ENCODE data around the gene PEAR1. TPM values are rescaled to one million over a fixed set of nuclear protein-coding genes. Genes with fewer than 3 reads are reported as not detected.

The PEAR1 gene
- total RNA-seq, 1 donor from 2014 or later = 11.5 TPM

DNA sequence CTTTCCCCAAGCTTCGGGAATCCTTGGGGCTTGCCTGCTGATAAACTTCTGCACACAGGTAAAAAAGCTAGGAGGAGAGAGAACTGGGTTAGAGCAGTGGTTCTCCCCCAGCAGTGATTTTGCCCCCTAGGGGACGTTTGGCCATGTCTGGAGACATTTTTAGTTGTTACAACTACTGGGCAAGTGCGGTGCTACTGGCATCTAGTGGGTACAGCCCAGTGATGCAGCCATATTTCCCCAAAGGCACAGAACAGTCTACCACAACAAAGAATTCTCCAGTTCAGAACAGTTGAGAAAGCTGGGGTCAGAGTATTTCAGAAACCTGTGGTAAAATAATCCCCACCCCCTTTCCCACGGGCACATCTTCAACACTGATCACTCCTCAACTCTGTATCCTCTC lies 68.2 kb downstream of the PEAR1 start:
- no peak overlapping the region for H3K27ac ChIP-seq
- H3K4me1 ChIP-seq = no peaks in the 10 kb centered on the region
- peaks cover 0 to 52% of the 10 kb centered on the region in 2 donors for H3K36me3 ChIP-seq
- H3K4me3 ChIP-seq = no peak overlapping the region
- intact Hi-C loops (cut with DNase I) = no loop called here
- TF ChIP-seq, protein P1, sequence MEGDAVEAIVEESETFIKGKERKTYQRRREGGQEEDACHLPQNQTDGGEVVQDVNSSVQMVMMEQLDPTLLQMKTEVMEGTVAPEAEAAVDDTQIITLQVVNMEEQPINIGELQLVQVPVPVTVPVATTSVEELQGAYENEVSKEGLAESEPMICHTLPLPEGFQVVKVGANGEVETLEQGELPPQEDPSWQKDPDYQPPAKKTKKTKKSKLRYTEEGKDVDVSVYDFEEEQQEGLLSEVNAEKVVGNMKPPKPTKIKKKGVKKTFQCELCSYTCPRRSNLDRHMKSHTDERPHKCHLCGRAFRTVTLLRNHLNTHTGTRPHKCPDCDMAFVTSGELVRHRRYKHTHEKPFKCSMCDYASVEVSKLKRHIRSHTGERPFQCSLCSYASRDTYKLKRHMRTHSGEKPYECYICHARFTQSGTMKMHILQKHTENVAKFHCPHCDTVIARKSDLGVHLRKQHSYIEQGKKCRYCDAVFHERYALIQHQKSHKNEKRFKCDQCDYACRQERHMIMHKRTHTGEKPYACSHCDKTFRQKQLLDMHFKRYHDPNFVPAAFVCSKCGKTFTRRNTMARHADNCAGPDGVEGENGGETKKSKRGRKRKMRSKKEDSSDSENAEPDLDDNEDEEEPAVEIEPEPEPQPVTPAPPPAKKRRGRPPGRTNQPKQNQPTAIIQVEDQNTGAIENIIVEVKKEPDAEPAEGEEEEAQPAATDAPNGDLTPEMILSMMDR (IDR thresholded peaks at IDR 0.05) = no peak
- TF ChIP-seq POLR2A (IDR thresholded peaks at IDR 0.05) (no peak), POLR2AphosphoS5 (IDR thresholded peaks at IDR 0.05; ENCODE audit: insufficient read depth in 1 of 2, low read depth in 1 of 2) (no peak)
- H3K27me3 ChIP-seq = no peaks in the 10 kb centered on the region
- DNase-seq (ENCODE audit: extremely low spot score in 2 of 2) = no peak
- H3K9me3 ChIP-seq = no peaks in the 10 kb centered on the region

DNA sequence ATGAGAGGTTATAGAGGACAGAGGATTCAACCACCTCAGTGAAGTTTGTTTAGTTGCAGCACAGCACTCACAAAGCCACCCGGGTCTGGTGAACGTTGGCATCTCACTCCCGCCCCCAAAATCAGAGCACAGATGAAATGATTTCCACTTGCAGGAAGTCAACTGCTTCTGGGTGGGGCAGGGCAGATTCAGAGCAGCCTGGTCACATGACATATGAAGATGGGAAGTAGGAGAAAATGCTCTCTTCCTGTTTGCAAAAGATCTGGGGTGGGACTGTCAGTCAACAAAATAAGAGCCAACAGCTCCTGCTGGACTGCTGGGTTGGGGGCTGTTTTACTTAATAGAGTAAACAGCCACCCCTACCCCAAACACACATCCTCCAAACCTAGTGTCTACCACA lies 70.1 kb downstream of the PEAR1 start:
- H3K36me3 ChIP-seq = peaks cover 0 to 47% of the 10 kb centered on the region in 2 donors

DNA sequence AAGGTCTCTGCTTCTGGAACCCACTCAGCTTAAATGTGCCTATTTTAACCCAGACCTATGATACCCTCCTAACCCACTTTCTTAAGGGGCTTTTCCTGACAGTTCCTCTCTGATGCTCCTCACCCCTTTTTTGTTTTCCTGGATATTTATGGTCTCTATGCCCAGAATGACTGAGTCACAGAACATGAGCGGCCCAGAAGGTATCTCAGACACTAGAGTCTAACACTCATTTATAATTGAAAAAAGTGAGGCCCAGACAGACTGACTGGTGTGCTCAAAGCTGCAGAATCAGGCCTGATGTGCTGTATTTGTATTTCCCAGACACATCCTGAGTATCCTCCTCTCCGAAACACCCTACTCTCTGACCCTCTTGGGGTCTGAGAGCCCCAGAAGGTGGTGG lies 70.9 kb downstream of the PEAR1 start:
- TF ChIP-seq POLR2AphosphoS5 (IDR thresholded peaks at IDR 0.05; ENCODE audit: insufficient read depth in 1 of 2, low read depth in 1 of 2) = no peak
- TF ChIP-seq, protein P1 (IDR thresholded peaks at IDR 0.05) = no peak
- no peak for TF ChIP-seq POLR2A (IDR thresholded peaks at IDR 0.05)
- Histone ChIP-seq H3K9me3 (no peaks in the 10 kb centered on the region), H3K36me3 (peaks cover 0 to 49% of the 10 kb centered on the region in 2 donors), H3K4me3 (no peak overlapping the region), H3K27me3 (no peaks in the 10 kb centered on the region), H3K4me1 (no peaks in the 10 kb centered on the region), H3K27ac (no peak overlapping the region)
- intact Hi-C loops (cut with DNase I) = no loop called here
- DNase-seq (ENCODE audit: extremely low spot score in 2 of 2) = no peak

More for the DNA sequence above, 70.1 kb downstream of the PEAR1 start:
- Histone ChIP-seq H3K27me3 (no peaks in the 10 kb centered on the region), H3K9me3 (no peaks in the 10 kb centered on the region), H3K27ac (no peak overlapping the region), H3K4me3 (no peak overlapping the region), H3K4me1 (no peaks in the 10 kb centered on the region)
- no peak for DNase-seq (ENCODE audit: extremely low spot score in 2 of 2)
- intact Hi-C loops (cut with DNase I) = no loop called here
- TF ChIP-seq POLR2AphosphoS5 (IDR thresholded peaks at IDR 0.05; ENCODE audit: insufficient read depth in 1 of 2, low read depth in 1 of 2) = no peak
- TF ChIP-seq, protein P1 (IDR thresholded peaks at IDR 0.05) = no peak
- TF ChIP-seq POLR2A (IDR thresholded peaks at IDR 0.05) = no peak

MicroRNAs encoded within 50 kb of the gene (microRNA counts, 767-probe panel; counts per million panel counts)
- 238 to 261 counts per million in 2 donors for microRNA hsa-miR-765

Small RNA genes within 50 kb of the gene (microRNA-seq; reads per million reads assigned to microRNA genes)
- gene MIR765 (ENCODE audit: borderline number of aligned reads, borderline replicate concordance) = not detected

Small RNA genes within 50 kb of the gene (small RNA-seq; reads per million reads assigned to genes)
- not detected for gene MIR765

Other genes starting within 250 kb of the PEAR1 start
- gene NES, start 216.3 kb upstream of the PEAR1 start, total RNA-seq = 16.0 TPM
- 97.7 TPM for gene CRABP2, start 188.1 kb upstream of the PEAR1 start, total RNA-seq
- gene METTL25B, start 165.2 kb upstream of the PEAR1 start, total RNA-seq = 17.7 TPM
- 12.8 TPM for gene ISG20L2, start 165.0 kb upstream of the PEAR1 start, total RNA-seq
- 40.0 TPM for gene MRPL24, start 152.6 kb upstream of the PEAR1 start, total RNA-seq
- 154 TPM for gene HDGF, start 142.0 kb upstream of the PEAR1 start, total RNA-seq
- gene PRCC, start 126.2 kb upstream of the PEAR1 start, total RNA-seq = 30.4 TPM
- 4.9 TPM for gene SH2D2A, start 76.9 kb upstream of the PEAR1 start, total RNA-seq
- gene INSRR, start 34.6 kb upstream of the PEAR1 start, total RNA-seq = not detected
- gene NTRK1, start 32.9 kb upstream of the PEAR1 start, total RNA-seq = 2.9 TPM
- gene LRRC71, start 26.9 kb downstream of the PEAR1 start, total RNA-seq = not detected
- 29.2 TPM for gene ARHGEF11, start 152.0 kb downstream of the PEAR1 start, total RNA-seq
- gene ETV3L, start 206.1 kb downstream of the PEAR1 start, total RNA-seq = not detected
- gene ETV3, start 244.7 kb downstream of the PEAR1 start, total RNA-seq = 37.3 TPM